Measurements from ENCODE around the gene GPR157.

Gene GPR157

DNA sequence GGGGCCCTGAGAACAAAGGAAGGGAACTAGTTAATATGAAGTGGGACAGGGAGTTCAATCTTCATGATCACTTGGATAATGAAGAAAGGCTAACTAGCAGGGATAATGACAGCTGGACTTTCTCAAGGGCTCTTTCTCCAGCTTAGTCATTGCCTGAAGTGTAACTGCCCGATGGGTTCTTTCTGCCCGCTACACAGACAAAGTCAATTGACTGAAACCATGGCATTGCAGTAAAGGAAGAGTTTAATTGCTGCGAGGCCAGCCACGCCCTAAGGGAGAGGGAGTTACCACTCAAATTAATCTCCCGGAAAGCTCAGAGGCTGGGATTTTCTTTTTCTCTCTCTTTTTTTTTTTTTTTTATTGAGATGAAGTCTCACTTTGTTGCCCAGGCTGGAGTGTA, 42.9 kb downstream of the GPR157 start:
- DNase-seq: no peak

DNA sequence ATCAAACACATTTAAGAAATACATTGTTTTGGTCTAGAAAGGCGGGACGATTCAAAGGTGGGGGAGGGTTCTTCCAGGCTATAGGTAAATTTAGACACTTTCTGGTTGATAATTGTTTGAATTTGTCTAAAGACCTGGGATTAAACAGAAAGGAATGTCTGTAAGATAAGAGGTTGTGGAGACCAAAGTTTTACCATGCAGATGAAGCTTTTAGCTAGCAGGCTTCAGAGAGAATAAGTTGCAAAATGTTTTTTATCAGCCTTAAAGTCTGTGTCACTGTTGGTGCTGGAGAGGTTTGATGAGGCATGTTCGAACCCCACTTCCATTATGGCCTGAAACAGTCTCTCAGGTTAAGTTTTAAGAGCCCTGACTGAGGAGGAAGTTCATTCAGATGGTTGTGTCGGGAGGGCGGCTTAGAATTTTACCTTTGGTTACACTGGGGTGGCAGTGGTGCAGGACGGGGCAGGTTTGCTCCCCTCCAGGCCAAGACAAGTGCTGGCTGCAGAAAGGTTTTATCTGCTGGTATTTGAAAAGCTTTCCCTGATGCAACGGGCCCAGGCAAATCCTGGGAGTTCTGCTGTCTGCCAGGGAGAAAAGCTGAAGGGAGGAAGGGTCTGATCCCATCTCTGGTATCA, 43.5 kb downstream of the GPR157 start:
- DNase-seq: no peak

DNA sequence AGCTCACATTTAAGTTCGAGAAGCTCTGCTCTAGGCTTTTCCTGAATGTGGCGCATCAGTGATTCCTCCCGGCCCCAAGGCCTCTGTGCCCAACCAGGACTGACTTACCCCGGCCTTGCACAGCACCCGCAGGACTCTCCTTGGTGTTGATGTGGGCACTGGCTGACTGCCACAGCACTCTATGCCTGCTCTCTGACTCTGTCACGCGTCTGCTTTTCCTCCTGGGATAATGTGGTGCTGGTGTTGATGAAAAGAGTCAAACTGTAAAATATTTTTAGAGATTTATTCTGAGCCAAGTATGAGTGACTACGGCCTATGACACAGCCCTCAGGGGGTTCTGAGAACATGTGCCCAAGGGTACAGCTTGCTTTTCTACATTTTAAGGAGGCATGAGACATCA, 44.0 kb downstream of the GPR157 start:
- DNase-seq: no peak

DNA sequence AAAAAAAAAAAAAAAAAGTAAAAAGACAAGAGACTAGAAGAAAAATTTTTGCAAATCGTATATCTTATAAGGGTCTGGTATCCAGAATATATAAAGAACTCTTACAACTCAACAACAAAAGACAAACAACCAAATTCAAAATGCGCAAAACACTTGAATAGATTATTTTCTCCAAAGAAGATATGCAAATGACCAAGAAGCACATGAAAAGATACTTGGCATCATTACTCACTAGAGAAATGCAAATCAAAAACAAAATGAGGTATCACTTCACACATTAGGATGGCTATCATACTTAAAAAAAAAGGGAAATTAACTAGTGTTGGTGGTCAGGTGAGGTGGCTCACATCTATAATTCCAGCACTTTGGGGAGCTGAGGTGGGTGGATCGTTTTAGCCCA, 47.4 kb downstream of the GPR157 start:
- no peak for DNase-seq

DNA sequence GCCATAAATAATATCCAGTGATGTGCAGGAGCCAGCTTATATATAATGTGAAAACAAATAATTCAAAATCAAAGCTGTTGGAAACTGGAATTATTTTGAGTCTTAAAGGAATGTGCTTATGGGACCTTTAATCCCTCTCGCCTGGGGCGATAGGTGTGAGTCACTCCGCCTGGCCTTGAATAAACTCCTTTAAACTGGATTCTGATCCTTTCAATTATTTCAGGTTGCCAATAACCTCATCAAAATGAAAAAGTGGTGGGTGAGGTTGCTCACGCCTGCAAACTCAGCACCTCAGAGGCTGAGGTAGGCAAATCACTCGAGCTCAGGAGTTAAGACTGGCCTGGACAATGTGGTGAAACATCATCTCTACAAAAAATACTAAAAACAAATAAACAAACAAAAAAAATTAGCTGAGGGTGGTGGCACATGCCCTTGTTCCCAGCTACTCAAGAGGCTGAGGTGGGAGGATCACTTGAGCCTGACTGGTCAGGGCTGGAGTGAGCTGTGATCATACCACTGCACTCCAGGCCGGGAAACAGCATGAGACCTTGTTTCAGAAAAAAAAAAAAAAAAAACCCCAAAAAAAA, 48.1 kb downstream of the GPR157 start:
- no peak for DNase-seq

DNA sequence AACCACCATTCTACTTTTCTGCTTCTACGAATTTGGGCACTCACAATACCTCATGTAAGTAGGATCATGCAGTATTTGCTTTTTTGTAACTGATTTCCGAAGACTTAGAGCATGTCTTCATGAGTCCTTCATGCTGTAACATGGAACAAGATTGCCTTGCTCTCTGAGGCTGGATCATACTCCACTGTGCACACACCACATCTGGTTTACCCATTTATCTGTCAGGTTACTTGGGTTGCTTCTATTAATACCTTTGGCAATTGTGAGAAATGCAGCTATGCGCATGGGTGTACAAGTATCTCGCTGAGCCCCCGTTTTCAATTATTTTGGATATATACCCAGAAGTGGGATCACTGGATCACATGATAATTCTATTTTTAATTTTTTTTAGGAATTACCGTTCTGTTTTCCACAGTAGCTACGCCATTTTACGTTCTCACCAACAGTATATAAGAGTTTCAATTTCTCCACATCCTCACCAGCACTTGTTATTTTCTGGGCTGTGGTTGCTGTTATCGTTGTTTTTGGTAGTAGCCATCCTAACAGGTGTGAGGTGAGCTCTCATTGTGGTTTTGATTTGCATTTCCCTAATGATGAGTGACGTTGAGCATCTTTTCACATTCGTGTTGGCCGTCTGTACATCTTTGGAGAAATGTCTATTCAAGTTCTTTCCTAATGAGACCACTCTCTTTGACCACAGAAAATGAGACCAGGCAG, 48.8 kb downstream of the GPR157 start:
- no peak for DNase-seq

DNA sequence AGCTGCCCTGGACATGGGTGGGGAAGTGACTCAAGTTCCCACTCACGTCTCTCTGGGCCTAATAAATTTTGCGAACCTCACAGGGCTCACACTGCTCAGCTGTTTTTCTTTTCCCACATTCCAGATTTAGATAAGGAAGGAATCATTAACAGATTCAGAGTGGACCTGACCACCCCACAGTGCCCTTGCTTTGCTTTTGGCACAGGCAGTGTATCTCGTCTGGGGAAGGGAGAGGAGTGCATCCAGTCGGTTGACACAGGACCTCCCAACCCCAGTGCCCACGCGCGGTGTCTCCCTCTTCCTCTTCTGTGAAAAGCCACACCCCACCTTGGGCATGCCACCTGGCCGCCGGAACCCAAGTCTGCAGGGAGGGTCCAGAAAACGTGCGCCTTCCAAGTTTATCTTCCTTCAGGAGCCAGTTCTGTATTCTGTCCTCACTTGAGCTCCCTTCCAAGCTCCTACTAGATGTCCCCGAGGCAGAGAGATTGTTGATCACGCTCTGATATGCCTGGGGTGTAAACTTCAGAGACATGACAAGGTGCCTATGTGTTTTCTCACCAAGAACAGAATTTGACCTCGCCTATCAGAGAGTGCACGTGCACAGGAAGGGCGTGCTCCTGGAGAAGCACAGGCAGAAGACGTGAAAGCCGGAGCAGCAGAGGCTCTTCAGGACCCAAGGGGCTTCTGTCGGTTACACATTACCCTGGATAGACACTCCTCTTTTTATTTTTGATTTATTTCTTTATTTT, 50.0 kb downstream of the GPR157 start:
- DNase-seq: no peak

DNA sequence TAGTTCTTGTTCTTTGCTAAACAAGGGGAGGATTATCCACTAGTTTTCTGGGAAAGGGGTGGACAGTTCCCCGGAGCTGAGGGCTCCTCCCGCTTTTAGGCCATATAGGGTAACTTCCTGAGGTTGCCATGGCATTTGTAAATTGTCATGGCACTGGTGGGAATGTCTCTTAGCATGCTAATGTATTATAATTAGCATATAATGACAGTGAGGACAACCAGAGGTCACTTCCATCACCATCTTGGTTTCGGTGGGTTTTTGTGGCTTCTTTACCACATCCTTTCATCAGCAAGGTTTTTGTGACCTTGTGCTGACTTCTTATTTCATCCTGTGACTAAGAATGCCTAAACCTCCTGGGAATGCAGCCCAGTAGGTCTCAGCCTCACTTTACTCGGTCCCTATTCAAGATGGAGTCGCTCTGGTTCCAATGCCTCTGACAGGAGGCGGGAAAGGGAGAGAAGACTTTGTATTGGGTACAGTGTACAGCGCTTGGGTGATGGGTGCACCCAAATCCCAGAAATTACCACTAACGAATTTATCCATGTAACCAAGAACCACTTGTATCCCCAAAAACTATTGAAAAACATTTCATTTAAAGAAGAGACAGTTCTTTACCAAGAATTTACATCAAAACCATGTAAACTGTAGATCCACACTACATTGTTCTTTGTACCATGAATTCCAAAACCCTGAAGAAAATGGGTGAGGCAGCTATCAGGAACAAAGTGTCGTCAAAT, 50.7 kb downstream of the GPR157 start:
- DNase-seq: no peak

DNA sequence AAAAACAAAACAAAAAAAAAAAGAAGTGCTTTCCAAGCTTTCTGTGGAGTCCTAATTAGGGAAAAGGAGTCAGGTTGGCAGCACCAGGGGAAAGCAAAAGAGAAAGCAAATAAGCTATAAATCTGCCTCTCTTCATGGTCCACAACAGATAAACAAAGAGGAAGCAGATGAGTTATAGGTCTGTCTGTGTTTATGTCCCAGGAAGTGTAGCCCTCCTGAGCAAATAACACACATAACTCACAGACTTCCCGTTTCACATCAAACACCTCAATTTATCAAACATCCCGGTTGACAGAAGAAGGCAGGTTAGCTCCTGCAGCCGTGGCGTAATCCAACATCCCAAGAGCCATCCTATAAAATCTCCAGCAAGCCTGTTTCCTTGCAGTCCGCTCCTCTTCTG, 53.9 kb downstream of the GPR157 start:
- no peak for DNase-seq

DNA sequence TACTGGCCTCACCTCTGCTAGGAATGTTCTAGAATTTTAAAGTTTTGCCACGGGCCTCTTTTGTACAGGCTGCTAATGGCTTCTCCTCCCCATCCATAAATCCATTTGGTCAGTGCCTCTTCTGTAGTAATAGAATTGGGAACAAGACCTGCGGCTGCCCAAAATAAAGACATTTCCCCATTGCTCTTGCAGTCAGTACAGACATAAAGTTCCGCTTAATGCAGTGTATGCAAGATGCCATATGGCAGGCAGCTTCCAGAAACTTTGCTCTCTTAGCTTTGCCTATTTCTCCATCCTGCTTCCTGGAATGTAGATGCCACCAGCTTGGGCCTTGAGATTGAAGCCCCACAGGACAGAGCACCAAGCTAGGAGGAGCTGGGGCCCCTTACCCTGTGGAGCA, 55.8 kb downstream of the GPR157 start:
- no peak for DNase-seq

DNA sequence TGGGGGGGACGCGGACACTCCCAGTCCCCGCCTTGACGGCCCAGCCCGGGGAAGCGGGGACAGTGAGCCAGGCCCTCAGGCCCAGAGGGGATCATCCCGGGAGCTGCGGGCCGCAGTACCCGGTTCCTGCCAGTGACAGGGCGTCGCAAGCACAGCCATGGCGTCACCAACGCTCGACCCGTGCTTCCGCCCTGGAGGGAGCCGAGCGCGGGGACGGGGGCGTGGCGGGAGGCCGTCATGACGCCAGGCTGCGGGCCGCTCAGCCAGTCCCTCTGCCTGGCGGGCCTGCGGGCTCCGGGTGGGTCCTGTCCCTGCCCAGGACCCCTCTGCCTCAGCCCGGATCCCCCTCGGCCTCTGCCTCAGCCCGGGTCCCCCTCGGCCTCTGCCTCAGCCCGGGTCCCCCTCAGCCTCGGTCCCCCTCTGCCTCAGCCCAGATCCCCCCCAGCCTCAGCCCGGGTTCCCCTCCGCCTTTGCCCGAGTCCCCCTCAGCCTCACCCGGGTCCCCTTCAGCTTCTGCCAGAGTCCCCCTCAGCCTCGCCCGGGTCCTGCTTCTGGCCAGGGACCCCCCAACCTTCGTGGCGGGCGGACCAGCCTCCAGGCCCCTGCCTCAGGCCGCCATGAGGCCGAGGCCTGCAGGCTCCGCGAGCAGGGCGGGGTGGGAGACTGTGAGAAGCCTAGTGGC, 57.2 kb downstream of the GPR157 start:
- no peak for DNase-seq

DNA sequence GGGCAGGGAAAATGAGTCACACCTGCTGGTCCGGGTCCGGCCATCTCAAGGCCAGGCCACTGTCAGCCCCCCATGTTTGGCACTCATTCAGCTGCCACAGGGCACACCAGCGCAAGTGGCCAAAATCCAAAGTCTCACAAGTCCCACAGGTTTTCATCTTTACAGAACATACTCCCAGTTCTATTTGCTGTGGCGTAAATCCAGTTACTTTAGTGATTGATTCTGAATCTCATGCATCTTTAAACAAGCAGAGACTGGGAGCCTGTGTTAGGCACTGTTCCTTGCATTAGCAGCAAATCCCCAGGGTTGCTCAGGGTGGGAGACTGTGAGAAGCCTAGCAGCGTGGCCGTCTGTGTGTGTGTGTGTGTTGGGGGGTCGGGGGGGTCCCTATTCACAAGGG, 58.4 kb downstream of the GPR157 start:
- no peak for DNase-seq

DNA sequence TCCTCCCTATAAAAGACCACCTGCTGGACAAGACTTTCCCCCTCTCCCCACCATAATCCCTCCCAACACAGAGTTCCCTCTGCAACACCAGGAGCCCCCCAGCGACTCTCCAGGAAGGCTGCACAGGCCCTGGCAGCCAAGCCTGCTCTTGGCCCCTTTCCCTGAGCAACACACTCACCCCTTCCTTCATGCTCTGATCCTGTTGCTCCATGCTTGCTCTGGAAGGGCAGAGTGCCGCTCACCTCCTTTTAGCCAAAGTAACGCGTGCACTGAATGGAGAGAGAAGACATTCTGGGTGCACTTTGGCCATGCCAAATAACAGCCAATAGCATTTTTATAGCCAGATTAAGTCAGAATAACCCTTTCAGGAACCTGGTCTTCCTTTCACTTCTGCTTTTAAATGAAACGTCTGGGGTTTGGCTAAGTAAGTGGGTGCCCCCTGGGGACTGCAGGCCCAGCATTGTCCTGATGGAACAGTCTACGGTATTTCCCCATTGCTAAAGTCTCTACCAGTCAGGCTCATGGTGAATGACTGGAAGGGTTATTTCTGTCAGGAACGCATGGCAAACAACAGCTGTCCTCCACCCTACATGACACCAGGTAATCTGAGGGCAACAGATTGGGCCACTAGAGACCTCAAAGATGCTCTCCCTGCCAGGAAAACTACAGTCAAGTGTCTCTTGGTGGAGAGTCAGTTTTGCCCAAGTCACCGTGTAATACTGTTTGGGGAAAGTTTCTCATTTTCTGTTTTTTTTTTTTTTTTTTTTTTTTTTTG, 59.4 kb downstream of the GPR157 start, which contains the start of gene SLC2A5:
TSS of gene SLC2A5 (minus strand) at position 310 of the 775 bp plus-strand sequence. CDS start at position 211, 99 bp downstream.
- DNase-seq: no peak

DNA sequence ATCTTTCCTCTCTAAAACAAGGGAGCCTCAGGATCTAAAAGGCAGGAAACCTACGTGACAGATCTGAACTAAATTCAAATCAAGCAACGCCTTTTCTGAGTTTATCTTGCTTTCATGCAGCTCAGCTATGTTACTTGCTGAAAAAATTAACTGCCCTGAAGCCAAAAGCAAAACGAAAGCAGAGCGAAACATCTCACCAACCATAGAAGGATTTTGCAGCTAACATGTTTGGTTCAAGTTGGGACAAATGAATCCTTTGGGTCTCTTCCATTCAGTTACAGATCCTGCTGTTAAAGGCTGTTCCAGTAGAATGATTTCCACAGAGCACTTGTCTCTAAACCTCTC, 59.9 kb downstream of the GPR157 start:
- no peak for DNase-seq

DNA sequence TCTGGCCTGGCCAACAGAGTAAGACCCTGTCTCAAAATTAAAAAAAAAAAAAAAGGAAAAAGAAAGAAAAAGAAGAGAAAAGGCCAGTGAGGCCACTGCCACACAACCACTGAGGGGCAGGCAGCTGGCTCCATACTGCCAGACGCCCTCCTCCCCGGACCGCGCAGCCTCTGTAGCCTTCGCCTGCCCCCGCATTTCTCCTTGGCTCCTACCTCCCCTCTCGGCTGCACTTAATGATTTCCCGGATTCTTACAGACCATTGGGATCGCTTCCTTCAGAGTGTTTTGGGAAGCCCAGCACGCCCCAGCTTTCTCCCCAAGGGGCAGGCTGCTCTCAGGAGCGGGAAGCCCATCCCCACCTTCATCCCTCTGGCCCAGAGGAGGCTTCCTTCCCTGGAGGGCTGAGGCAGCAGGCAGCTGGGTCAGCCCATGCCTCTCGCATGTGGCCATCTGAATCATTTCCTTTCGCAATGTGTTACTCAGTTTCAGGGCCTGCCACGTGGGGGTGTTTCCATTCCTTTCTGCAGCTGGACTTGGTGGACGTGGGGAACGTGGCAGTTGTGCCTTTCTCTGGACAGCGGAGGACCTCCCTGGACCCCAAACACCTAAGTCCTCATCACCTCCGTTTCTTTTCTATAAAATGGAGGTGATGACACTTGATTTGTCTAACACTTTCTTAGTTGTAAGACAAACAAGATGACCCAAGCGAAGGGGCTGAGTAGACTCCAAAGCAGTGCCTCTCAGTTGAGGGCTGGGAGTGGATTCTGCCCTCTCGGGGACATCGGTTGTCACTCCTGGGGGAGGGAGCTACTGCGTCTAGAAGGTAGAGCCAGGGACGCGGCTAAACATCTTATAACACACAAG, 61.7 kb downstream of the GPR157 start:
- DNase-seq: no peak

DNA sequence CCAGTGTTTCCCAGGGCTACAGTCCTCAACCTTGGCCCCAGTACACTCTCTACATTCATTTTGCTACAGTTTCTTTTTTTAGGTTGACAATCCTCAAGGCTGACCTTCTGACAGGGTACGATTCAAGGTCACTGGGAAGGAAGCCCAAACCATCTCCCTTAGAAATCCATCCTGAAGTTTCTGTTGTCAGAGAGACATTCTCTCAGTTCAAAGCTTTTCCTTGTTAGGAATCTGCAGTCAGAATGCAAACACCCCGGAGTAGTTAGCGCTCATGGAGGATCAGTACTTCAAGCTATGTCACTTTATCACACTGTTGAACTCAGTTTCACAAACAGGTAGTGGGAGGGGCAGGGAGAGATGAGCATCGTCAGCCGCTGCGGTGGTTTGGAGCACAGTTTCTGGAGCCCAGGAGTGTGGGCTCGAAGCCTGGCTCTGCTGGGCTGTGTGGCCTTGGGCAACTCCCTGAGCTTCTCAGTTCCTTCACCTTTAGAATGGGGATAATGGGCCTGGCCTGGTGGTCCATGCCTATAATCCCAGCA, 63.6 kb downstream of the GPR157 start:
- DNase-seq: no peak

DNA sequence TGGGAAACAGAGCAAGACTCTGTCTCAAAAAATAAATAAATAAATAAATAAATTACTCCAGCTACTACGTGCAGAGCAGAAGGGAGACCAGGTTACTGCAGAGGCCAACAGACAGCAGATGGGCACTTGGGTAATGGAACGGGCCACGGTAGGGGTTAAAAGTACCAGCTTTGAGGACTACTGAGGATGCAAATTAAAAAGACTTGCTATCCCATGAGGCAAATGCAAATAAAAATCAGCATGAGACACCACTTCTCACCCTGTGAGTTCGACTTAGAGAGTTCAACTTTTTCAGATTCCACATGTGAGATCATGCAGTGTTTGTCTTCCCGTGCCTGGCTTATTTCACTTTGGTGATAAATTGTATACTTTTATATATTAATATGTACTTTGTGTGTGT, 66.1 kb downstream of the GPR157 start:
- no peak for DNase-seq

DNA sequence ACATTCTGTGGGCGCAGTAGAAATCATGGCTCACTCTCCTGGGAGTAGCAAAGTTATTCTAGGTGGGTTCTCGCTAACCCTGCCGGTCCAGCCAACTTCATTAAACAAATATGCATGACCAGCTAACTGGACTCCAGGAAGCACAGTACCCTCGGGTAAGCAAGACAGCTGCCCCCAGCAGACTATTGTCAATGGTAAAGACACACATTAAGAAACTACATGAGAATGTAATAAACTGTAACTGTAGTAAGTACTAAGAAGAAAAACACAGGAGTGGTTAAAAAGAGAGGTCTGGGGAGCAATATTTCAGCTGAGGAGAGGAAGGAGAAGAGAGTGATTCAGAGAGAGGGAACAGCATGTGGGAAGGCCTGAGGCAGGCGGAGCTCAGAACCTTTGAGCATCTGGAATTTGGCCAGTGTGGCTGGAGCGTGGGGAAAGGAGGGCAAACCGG, 66.9 kb downstream of the GPR157 start:
- DNase-seq: no peak

DNA sequence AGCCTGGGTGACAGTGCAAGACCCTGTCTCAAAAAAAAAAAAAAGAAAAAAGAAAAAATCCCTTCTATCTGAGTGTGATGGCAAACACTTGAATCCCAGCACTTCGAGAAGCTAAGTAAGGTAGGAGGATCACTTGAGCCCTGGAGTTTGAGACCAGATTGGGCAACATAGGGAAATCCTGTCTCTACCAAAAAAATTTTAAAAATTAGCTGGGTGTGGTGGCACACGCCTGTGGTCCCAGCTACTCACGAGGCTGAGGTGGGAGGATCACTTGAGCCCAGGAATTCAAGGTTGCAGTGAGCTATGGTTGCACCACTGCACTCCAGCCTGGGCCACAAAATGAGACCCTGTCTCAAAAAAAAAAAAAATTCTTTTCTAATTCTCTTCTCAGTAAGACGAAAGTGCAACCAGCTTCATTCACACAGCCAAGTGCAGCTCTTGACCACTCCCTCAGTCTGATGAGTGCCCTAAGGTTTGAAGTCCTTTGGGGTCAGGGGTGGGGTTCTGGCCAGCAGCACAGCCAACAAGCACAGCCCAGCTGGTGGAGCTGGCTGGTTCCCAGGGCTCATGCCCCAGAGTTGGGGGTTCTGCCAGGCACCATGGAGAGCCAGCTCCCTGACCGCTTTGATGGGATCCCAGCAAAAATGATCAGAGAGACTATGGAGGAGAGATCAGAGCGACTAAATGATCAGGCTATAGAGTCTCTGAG, 67.5 kb downstream of the GPR157 start:
- DNase-seq: no peak
